ENCODE data around the gene MPPED2. TPM values are rescaled to one million over a fixed set of nuclear protein-coding genes. Genes with fewer than 3 reads are reported as not detected.

The MPPED2 gene
- total RNA-seq, 6 experiments from 2014 or later, result not detected

- H3K27ac Mint-ChIP-seq, result no peak overlapping the region
- TF ChIP-seq, protein P1, sequence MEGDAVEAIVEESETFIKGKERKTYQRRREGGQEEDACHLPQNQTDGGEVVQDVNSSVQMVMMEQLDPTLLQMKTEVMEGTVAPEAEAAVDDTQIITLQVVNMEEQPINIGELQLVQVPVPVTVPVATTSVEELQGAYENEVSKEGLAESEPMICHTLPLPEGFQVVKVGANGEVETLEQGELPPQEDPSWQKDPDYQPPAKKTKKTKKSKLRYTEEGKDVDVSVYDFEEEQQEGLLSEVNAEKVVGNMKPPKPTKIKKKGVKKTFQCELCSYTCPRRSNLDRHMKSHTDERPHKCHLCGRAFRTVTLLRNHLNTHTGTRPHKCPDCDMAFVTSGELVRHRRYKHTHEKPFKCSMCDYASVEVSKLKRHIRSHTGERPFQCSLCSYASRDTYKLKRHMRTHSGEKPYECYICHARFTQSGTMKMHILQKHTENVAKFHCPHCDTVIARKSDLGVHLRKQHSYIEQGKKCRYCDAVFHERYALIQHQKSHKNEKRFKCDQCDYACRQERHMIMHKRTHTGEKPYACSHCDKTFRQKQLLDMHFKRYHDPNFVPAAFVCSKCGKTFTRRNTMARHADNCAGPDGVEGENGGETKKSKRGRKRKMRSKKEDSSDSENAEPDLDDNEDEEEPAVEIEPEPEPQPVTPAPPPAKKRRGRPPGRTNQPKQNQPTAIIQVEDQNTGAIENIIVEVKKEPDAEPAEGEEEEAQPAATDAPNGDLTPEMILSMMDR (IDR thresholded peaks at IDR 0.05), result no peak
- H3K36me3 Mint-ChIP-seq (ENCODE audit: low read depth), result no peaks in the 10 kb centered on the region
- H3K4me1 Mint-ChIP-seq (ENCODE audit: low read depth), result no peaks in the 10 kb centered on the region
- H3K9me3 Mint-ChIP-seq, result peaks cover 12% of the 10 kb centered on the region; the same call in 1 of the 2 replicates
- H3K27me3 Mint-ChIP-seq (ENCODE audit: insufficient read depth), result no peaks in the 10 kb centered on the region
- no peak overlapping the region for H3K4me3 Mint-ChIP-seq
- peak; percentile 0 for DNase-seq
Measured at GRCh38 chr11:30392221-30392784, 193.8 kb downstream of the MPPED2 start.

- H3K36me3 Mint-ChIP-seq (ENCODE audit: low read depth), result no peaks in the 10 kb centered on the region
- TF ChIP-seq, protein P1 (IDR thresholded peaks at IDR 0.05), result no peak
- peaks cover 6% of the 10 kb centered on the region; the same call in 1 of the 2 replicates for H3K9me3 Mint-ChIP-seq
- peaks cover 1% of the 10 kb centered on the region; the same call in 1 of the 2 replicates for H3K27me3 Mint-ChIP-seq (ENCODE audit: insufficient read depth)
- DNase-seq, result no peak
- no peak overlapping the region for H3K4me3 Mint-ChIP-seq
- no peaks in the 10 kb centered on the region for H3K4me1 Mint-ChIP-seq (ENCODE audit: low read depth)
- no peak overlapping the region for H3K27ac Mint-ChIP-seq
Measured at GRCh38 chr11:30388957-30389356, 197.2 kb downstream of the MPPED2 start.

DNA sequence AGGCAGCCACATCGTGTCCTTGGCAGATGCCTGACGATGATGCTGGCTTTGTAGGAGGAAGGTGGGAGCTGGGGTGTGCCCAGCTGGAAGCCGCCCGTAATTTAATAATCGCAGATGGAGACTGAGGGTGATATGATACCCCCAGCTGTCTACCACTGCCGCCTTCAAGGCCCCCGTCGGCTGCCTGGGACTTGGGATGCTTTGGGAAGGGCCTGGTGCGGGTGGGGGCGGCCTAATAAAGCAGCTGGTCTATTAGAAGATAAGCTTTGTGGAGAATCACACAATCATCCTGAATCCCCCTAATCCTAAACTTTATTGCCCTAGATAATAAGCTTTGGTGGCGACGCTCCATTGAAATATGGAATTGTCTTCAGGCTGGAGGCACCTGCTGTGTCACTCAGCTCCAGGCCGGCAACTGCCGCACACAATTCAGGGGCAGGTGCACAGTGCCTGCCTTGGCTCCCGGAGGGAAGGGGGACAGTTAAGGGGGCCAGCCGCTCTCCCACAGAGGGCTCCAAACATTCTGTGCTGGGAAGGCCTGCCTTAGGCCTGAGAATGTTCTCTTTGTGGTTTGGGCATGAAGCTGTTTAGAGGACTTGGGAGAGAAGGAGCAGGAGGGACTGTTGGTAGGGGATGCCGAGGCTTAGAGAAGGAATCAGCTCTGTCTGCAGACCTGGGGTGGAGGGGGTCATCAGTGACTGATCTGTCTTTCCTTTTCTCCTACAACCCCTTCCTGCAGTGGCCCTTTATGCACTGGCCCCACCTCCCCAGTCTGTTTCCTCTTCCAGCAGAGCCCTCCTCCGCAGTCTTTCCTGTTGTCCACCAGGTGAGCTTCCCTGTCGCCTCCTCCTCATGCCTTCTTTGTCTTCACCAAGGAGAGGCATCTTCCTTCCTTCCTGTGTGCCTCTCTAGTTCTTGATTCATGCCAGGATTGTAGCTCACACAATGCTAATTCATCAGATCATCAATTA, 198.0 kb downstream of the MPPED2 start:
- no peak overlapping the region for H3K4me3 Mint-ChIP-seq
- TF ChIP-seq, protein P1 (IDR thresholded peaks at IDR 0.05), result no peak
- H3K27ac Mint-ChIP-seq, result no peak overlapping the region
- H3K36me3 Mint-ChIP-seq (ENCODE audit: low read depth), result no peaks in the 10 kb centered on the region
- peaks cover 1% of the 10 kb centered on the region; the same call in 1 of the 2 replicates for H3K27me3 Mint-ChIP-seq (ENCODE audit: insufficient read depth)
- DNase-seq, result no peak
- H3K4me1 Mint-ChIP-seq (ENCODE audit: low read depth), result no peaks in the 10 kb centered on the region
- H3K9me3 Mint-ChIP-seq, result peaks cover 4% of the 10 kb centered on the region; the same call in 1 of the 2 replicates

DNA sequence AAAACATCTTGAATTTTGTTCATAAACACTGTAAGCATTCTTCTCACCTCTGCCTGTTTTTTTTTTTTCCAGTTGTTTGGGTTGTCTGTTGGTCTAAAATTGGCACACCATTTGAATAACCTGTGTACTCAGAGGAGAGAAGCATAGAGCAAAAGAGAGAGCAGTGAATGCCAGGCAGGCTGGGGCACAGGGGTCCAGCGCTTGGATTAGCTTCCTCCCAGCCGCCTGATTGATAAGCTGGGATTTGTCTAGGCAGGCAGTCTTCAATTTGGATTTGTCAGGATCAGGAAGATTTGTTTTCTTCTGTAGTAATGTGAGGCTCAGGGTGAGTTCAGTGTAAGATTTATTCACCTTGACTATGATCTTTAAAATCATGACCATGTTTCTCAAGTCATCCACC, 204.3 kb downstream of the MPPED2 start:
- Mint-ChIP-seq H3K27ac (no peak overlapping the region), H3K36me3 (ENCODE audit: low read depth) (no peaks in the 10 kb centered on the region), H3K4me1 (ENCODE audit: low read depth) (no peaks in the 10 kb centered on the region), H3K9me3 (no peaks in the 10 kb centered on the region; the same call in 1 of the 2 replicates), H3K4me3 (no peak overlapping the region), H3K27me3 (ENCODE audit: insufficient read depth) (peaks cover 1% of the 10 kb centered on the region; the same call in 1 of the 2 replicates)
- DNase-seq, result no peak
- TF ChIP-seq, protein P1 (IDR thresholded peaks at IDR 0.05), result no peak

- Mint-ChIP-seq H3K4me3 (no peak overlapping the region), H3K4me1 (ENCODE audit: low read depth) (no peaks in the 10 kb centered on the region), H3K9me3 (no peaks in the 10 kb centered on the region; the same call in 1 of the 2 replicates), H3K27ac (no peak overlapping the region), H3K36me3 (ENCODE audit: low read depth) (no peaks in the 10 kb centered on the region), H3K27me3 (ENCODE audit: insufficient read depth) (peaks cover 1% of the 10 kb centered on the region; the same call in 1 of the 2 replicates)
- no peak for DNase-seq
- TF ChIP-seq, protein P1 (IDR thresholded peaks at IDR 0.05), result no peak
Measured at GRCh38 chr11:30380846-30381245, 205.3 kb downstream of the MPPED2 start.
